Right renal pelvis (tissue), 4 donors: ENCODE data around the gene FILIP1. TPM values are rescaled to one million over a fixed set of nuclear protein-coding genes. Genes with fewer than 3 reads are reported as not detected.

Experiments used
- DNase-seq, 4 donors: peaks; one replicate each; pipeline ENCODE4 v3.0.0-alpha.2; 2013; ENCODE audit warnings: low read depth in 4 of 4, low spot score in 3 of 4, missing footprints in 1 of 4
- polyA plus RNA-seq, 4 donors: library from polyadenylated mRNA; unstranded; fragments of 120-200 nt; gene quantifications; one replicate each; pipeline ENCODE4 v1.2.1, GENCODE V29; 2013; ENCODE audit not compliant: insufficient read length in 4 of 4

FILIP1 gene
- polyA plus RNA-seq, 4 donors, result 2.4 to 3.3 (median 3.0) TPM

DNA sequence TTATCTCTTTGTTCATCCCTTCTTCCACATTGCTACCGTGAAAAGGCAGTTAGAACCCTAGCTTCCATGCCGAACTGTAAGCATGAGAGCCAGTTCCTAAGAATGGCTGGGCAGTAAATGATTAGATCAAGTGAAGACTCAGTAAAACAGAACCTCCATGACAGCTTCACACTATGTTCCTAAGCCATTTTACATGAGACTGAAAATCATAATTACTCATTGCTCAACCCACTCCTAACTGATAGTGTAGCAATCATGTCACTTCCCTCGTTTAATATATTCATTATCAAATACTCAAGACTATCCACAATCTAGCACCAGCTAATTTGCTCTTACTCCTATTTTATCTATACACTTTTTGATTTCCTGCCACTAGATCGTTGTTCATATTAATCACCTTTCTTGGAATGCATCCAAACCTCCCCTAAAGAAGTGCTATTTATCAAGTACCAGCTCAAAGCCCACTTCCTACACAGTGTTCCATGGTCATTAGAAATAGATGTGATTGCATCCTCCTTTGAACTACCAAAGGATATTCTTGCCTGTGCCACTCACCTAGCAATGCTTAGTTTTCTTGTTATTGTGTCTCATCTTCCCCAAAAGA, 215.0 kb downstream of the FILIP1 start:
- DNase-seq, result no peak

DNA sequence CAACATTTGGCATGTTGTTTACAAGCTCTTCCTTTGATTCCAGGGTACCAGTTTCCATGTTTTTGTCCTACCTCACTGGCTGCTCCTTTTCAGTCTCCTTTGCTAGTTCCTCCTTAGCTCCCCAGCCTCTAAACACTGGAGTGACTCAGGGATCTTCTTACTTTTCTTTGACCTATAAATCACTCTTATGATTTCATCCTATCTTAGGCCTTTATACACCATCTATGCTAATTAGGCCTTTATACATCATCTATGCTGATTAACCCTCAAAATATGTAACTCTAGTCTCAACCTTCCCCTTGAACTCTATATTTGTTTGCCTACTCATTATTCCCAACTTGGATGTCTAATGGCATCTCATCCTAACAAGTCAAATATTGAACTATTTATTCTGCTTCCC, 218.5 kb downstream of the FILIP1 start:
- no peak for DNase-seq

DNA sequence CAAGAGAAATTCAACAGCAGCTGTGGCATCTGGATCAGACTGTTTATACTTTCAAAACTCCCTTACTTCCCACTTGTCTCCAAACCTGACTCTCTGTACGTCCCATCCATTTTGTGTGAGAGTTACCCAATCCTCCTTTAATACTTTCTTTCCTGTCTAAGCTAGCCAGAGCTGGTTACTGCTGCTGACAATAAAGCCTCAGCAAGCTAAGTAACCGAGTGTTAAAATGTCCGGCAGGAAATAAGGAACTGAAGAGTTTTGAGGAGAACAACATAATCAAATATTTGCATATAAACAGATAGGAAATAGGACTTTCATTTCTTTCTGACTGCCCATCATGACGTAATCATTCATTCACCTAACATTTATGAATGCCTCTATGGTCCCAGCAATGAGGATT, 220.6 kb downstream of the FILIP1 start:
- no peak for DNase-seq

DNA sequence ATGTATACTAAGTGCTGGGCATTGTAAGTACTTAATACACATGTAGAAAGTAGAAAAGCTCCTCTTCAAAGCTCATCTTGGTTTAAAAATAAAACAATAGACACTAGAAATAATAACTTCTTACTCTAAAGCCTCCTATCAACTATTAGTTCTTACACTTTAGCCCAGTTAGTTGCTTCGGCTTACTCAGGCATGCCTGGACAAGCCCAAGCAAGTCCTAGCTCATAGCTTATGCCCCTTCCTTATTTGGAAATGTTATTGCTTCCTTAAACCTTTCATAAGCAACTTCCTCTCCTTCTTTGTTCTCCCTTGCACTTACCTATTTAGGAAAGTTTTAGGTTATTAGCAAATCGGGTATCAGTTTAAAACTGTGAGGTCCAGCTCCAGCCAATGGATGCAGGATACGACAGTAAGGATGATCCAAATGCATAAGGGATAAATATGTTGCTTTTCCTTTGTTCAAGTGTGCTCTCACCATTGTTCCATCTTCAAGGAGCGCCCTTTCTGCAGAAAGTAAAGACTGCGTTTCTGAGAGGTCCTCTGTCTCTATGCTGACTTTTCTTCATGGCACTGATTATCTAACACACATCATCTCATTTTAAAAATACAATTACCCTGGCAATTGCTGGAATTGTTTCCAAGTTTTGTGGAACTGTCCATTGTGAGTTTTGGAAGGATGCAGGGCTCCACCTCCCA, 221.3 kb downstream of the FILIP1 start:
- no peak for DNase-seq

DNA sequence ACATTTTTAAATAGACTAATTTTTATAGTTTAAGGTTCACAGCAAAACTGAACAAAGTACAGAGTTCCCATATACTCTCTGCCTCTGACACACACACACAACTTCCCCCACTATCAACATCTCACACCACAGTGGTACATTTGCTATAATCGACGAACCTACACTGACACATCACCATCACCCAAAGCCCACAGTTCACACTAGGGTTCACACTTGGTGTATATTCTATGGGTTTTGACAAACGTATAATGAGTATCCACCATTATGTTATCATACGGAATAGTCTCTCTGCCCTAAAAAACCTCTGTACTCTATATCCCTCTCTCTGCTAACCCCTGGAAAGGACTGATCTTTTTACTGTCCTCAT, 224.6 kb downstream of the FILIP1 start:
- DNase-seq, result no peak

DNA sequence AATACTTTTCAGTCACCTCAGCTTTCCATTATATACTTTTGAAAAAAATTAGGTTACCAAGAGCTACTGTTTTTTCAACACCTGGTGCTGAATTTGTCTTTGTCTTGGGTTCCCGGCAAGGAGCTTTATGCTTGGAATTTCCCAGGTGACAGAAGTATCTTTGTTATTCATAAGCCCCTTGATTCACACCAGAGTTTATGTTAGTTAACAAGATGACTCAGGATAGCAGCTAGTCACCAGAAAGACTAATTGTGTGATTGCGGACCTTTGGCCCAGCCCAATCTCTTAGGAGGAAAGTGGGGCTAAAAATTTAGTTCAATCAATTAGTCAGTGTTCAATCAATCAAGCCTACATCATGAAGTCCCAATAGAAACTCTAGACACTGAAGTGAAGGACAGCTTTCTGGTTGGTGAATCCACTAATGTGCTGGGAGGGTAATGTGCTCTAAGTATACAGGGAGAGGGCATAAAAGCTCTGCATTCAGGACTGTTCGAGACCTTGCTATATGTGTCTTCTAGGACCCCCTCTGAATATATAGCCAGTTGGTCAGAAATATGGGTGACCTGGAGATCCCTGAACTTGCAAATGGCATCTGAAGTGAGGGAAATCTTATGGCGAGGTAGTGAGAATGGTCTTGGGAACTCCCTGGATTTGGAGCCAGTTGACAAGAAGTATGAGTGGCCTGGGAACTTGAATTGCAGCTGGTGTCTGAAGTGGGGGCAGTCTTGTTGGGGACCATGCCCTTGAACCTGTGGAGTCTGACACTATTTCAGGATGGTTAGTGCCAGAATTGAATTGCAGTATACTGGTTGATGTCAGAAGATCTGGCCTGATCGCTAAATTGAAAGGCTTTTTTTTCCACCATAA, 225.2 kb downstream of the FILIP1 start:
- no peak for DNase-seq

DNA sequence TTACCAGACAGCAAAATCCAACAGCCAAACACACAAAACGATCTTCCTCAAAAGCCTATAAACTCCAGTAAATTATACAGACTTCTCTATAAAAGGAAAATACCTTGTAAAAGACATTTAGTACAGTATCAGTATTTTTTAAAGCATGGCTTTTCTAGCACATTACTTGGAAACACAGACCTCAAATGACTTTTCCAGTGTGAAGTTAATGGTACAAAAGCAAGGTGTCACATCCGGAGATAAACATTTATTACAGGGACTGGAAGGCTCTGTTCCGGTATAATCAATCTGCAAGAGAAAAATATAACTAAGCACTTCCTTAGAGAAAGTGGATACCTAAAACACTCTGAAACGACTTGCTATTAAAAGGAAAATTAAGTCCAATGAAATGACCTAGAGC, 226.1 kb downstream of the FILIP1 start:
- DNase-seq, result no peak

DNA sequence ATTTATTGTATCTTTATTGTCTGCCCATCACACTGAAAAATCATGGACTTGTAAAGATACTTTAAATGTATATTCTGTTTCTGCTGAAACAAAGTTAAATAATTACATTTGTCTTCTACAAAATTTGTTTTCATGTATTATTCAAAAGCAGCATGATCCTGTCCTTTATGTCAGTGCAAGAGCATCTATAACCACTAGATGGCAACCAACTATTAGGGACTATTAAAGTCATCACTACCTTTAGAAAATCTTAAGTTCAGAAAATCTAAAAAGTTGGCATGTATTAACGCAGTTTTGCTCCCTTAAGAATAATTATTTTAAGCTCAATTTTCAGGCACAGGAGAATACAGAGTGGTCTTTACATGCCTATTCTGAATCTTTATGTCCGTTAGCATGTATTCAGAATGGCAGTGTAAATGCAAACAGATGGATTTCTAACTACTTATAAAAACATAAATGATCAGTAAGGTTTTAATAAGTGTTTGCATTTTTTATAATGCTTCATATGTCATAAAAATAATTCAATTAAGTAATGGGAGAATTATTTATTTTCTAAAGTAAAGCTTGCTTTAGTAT, 226.8 kb downstream of the FILIP1 start:
- peak in 1 of 4 donors; percentile 26 for DNase-seq

DNA sequence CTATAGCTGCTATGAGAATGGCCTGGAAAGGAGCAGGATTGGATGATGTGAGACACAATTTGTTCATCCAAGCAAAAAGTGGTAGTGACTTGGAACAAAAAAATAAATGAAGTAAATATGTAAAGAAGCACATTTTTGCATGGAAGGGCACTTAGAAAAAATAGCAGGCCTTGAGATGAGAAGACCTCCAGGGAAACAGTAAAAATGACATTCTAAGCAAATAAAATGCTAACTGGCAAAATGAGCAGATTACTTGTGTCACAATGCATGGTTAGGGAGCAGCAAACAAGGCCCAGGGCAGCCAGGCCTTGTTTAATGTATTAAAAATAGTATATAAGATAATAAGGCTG, 230.2 kb downstream of the FILIP1 start:
- DNase-seq, result no peak

DNA sequence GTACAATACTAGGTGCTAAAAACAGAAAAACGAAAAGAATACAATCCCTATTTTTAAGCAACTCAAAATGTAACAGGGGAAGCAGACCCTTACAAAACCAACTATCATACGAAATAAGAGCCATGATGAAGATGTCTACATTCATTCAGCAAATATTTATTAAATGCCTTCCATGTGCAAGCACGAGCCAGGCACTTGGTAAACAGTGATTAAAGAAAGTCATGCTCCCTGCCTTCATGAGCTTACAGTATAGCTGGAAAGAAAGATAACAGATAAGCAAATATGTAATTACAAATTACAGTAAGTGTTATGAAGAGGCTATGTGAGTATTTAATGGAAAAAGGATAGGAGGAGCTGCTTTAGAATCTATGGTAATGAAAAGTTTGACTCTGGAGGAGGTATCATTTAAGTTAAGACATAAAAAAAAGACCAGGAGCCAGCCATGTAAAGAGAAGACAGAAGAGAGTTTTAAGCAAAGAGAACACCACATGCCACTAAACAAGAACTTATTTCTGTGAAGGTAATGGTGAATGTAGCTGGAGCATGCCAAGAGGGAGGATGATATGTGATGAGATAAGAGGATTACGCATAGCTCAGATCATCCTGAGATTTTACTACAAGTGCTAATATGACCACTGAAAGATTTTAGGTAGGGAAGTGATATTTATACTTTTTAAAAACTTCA, 230.7 kb downstream of the FILIP1 start:
- DNase-seq, result no peak

DNA sequence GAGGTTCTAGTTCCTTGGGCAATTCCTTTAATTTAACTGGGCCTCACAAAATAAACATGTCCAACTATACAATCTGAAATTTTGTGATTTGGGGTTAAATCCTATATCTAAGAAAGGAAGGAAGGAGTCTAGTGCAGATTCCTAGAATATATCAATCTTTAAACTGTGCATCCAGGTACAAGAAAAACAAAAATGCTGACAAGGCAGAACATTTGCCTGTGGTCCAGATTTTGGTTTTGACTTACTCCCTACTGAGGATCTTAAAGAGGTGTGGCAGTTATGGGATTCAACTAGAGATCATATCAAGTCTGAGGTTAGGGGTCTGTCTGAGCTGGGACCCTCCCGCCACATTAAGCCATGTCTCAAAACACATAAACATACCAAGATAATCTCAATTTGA, 232.3 kb downstream of the FILIP1 start:
- DNase-seq, result no peak

DNA sequence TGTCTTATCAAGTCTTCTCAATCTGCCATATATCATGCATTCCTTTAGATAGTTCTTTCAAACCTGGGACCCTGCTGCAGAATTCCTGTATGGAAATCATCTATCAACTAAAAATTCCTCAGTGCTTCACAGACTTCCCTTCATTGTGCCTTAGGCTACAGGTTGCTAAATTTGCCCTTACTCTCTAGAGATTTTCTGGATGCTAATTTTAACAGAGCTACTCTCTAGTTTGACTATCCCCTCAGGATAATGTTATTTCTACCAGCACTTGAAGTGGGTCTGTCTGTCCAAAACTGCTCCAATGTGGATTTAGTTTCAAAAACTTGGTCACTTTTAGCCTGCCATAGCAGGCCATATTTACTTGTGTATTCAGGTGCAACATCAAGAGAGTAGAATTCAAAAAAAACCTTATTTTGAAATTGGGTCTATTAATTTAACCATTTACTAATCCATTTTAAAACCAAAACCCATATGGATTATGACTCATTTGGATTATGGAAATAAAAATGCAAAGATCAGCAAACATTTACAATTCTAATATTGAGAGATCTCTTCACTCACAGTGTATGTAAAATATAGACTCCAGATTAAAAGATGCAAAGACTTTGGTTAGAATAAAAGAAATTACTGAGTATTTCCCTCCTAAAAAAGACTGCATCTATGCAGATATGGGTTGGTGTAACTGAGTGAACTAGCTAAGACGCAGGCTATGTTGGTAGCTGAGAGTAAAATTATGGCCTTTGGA, 236.1 kb downstream of the FILIP1 start:
- DNase-seq, result no peak

DNA sequence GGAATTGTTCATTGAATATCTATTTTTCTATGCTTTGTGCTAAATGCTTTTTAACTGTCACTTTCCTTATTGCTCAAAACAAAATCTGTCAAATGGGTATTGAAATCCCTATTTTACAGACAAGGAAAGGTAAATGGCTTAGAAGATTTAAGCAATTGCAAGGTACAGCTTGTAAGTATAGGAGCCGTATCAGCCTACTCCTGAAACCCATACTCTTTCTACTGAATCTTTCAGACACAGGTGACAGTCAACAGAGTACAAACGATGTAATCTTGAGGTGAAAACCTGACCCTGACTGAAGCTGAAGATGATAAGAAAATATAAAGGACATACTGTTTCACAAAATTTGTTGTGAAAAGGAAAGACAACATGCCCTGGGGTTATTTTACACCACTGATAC, 243.0 kb downstream of the FILIP1 start:
- DNase-seq, result no peak

DNA sequence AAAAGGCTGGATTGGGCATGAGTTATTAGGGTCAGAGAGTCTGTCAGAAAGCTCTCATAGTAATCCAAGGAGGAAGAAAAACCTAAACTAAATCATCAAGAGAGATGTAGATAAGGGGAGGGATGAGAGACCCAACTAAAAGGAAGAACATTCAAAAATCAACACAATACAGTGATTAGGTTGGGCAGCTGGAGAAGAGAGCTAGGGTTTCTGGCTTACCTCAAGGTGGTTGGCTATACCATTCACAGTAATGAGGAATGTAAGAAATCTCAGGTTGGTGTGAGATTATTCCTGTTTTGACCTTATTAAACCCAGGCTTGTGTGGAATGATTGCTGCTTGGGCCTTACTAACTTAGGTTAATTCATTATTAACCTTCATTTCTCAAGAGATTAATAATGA, 243.8 kb downstream of the FILIP1 start:
- no peak for DNase-seq

DNA sequence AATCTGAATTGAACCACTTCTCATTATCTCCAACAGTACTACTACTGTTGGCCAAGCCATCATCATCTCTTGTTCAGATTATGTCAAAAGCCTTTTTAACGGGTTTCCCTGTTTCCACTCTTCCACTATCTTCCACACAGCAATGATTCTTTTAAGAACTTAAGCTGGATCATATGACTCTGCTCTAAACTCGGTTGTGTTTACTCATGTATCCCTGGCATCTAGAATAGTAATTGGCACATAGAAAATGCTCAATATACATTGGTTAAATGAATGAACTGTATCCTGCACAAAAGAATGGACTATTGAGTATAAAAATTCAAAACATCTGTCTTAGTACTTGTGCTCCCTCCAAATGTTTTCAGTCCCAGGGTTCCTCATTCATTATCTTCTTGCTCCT, 247.2 kb downstream of the FILIP1 start:
- no peak for DNase-seq

DNA sequence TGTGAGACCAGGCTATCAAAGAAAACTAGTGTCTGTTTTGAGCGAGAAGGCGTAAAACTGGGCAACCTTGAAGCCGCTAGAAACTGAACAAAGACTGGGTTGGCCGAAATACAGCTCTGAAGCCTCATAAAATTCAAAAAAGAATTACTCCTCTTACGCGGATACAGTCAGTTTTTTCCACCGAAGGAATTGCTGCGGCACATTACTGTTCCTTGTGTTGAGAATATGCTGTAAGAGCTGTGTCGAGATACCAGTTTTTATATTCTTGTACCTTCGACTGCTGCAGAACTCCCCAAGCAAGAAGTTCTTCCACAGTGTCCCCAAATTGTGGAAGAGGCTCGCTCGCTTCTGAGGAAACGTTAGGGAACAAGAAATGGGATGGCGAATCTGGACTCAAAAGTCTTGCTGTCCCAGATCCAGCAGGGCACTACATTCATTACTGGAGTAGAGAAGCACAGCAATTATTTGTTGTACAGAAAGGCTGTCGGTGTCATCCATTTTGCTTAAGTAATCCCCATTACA, 249.5 kb downstream of the FILIP1 start:
- DNase-seq, result no peak

DNA sequence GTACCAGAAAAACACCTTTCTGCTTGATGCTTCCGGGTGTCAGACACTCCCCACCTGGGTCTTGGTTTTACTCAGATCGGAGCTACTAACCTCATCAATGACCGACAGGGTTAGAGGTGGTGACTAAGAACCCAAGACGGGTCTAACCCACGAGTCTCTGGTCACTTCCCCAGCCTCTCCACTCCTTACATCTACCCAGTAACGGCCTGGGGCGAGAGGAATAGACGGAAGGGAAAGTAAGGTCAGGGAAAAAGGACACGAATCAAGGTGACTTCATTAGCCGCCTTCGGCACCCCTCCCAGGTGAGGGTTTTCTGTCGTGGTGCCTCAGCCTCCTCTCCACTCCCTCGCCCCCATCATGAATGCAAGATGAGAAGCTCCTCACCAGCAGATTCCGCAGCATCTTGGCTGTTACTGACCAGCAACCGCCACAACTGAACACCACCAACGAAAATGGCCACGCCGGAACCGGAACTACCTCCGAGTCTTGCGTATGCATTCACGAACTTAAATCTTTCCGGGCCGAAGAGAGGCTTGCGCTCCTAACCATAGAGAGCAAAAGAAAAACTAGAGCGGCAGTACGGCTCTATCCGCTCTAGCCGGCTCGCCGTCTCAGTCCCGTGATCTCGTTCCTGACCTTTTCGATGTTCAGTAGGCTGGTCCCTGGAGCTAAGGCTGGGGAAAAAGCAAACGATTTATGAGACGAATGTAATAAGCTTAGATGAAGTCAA, 250.1 kb downstream of the FILIP1 start, which contains the start of gene COX7A2:
TSS of gene COX7A2 (minus strand) at position 469 of the 730 bp plus-strand sequence. CDS start at position 402, 67 bp downstream.
- peak; percentile 89 to 94 (median 92) for DNase-seq
